A673 (cell line): ENCODE data around the gene ASB6.

Experiments
- EZH2 ChIP-seq: fragments of 200-600 bp; sonication (generic); IDR thresholded peaks from 2 replicates; pipeline ENCODE4 v1.6.1; 2017; ENCODE audit warnings: borderline replicate concordance, low read depth, mild to moderate bottlenecking, mixed read lengths, antibody characterized with exemption, low read length; ENCODE audit not compliant: poor library complexity, severe bottlenecking
- TF ChIP-seq, protein P1 (sequence below): fragments of 300-800, 200-600 bp; sonication (generic); conservative IDR thresholded peaks from 2 replicates; pipeline ENCODE4 v1.5.1; 2017; ENCODE audit warnings: low read depth, mild to moderate bottlenecking, antibody characterized with exemption, low read length, moderate library complexity, mixed read lengths

DNA sequence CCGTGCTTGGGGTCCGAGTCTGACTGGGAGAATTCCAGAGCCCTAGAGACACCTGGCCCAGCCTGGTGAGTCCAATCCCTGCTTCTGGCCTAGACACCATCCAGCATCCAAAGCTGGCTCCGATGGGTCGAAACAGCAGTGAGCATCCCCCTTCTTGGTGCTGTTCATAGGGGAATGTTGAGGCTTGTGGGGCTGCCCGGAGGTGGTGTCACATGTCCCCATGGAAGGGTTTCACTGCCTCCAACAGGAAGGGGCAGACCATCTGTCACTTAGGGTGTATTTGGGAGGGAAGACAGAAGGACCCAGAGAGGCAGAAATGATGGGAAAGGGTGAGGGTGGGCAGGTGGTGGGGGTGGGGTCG, 34.9 kb downstream of the ASB6 start:
- TF ChIP-seq, protein P1, sequence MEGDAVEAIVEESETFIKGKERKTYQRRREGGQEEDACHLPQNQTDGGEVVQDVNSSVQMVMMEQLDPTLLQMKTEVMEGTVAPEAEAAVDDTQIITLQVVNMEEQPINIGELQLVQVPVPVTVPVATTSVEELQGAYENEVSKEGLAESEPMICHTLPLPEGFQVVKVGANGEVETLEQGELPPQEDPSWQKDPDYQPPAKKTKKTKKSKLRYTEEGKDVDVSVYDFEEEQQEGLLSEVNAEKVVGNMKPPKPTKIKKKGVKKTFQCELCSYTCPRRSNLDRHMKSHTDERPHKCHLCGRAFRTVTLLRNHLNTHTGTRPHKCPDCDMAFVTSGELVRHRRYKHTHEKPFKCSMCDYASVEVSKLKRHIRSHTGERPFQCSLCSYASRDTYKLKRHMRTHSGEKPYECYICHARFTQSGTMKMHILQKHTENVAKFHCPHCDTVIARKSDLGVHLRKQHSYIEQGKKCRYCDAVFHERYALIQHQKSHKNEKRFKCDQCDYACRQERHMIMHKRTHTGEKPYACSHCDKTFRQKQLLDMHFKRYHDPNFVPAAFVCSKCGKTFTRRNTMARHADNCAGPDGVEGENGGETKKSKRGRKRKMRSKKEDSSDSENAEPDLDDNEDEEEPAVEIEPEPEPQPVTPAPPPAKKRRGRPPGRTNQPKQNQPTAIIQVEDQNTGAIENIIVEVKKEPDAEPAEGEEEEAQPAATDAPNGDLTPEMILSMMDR = no peak
- TF ChIP-seq EZH2 = no peak
